ENCODE measurements around the gene NKX2-1. TPM values are rescaled to one million over a fixed set of nuclear protein-coding genes. Genes with fewer than 3 reads are reported as not detected.

NKX2-1 gene
- total and polyA plus RNA-seq, 4 donors, result 53.4 to 236 (median 170) TPM

- Histone ChIP-seq H3K9me3 (ENCODE audit: control insufficient read depth in 4 of 4, insufficient read depth in 3 of 4, low read length in 3 of 4) (peaks cover 0 to 1% (median 0%) of the 10 kb centered on the region in 4 donors), H3K27ac (ENCODE audit: low read depth in 1 of 2, low read length in 1 of 2) (no peak overlapping the region), H3K27me3 (ENCODE audit: control insufficient read depth in 3 of 3, insufficient read depth in 3 of 3, low read length in 2 of 3) (peaks cover 0 to 58% (median 50%) of the 10 kb centered on the region in 3 donors), H3K36me3 (ENCODE audit: control insufficient read depth in 4 of 4, insufficient read depth in 4 of 4, low read length in 4 of 4) (peaks cover 0 to 1% (median 0%) of the 10 kb centered on the region in 4 donors), H3K4me1 (ENCODE audit: control insufficient read depth in 5 of 5, insufficient read depth in 5 of 5, low read length in 5 of 5) (peaks cover 0 to 2% (median 0%) of the 10 kb centered on the region in 5 donors), H3K9ac (ENCODE audit: insufficient read depth in 1 of 2, low read length in 2 of 2) (no peak overlapping the region), H3K4me3 (no peak overlapping the region)
- no peak for TF ChIP-seq CTCF (IDR thresholded peaks at IDR 0.05; ENCODE audit: control extremely low read depth, extremely low read depth)
- DNase-seq (no peak), ATAC-seq (ENCODE audit: insufficient read depth, low FRiP score) (no peak)
- WGBS, 2 donors, result 1 to 23% methylated on average over 2 of the region's 2 CpGs
Measured at GRCh38 chr14:36498938-36499337, 21.1 kb downstream of the NKX2-1 start.

GRCh38 chr14:36496346-36496745, 23.7 kb downstream of the NKX2-1 start:
- ATAC-seq (ENCODE audit: insufficient read depth, low FRiP score) (no peak), DNase-seq (no peak)
- 44 to 67% methylated on average over 4 of the region's 4 CpGs for WGBS, 2 donors
- H3K9me3 ChIP-seq (ENCODE audit: control insufficient read depth in 4 of 4, insufficient read depth in 3 of 4, low read length in 3 of 4), result peaks cover 0 to 1% (median 0%) of the 10 kb centered on the region in 4 donors
- H3K27ac ChIP-seq (ENCODE audit: low read depth in 1 of 2, low read length in 1 of 2), result no peak overlapping the region
- peaks cover 0 to 1% (median 0%) of the 10 kb centered on the region in 4 donors for H3K36me3 ChIP-seq (ENCODE audit: control insufficient read depth in 4 of 4, insufficient read depth in 4 of 4, low read length in 4 of 4)
- no peaks in the 10 kb centered on the region for H3K4me1 ChIP-seq (ENCODE audit: control insufficient read depth in 5 of 5, insufficient read depth in 5 of 5, low read length in 5 of 5)
- TF ChIP-seq CTCF (IDR thresholded peaks at IDR 0.05; ENCODE audit: control extremely low read depth, extremely low read depth), result no peak
- H3K4me3 ChIP-seq, result no peak overlapping the region
- H3K27me3 ChIP-seq (ENCODE audit: control insufficient read depth in 3 of 3, insufficient read depth in 3 of 3, low read length in 2 of 3), result peaks cover 0 to 34% (median 30%) of the 10 kb centered on the region in 3 donors
- H3K9ac ChIP-seq (ENCODE audit: insufficient read depth in 1 of 2, low read length in 2 of 2), result no peak overlapping the region

GRCh38 chr14:36495666-36496065, 24.4 kb downstream of the NKX2-1 start:
- Histone ChIP-seq H3K27me3 (ENCODE audit: control insufficient read depth in 3 of 3, insufficient read depth in 3 of 3, low read length in 2 of 3) (peaks cover 0 to 30% (median 28%) of the 10 kb centered on the region in 3 donors), H3K9me3 (ENCODE audit: control insufficient read depth in 4 of 4, insufficient read depth in 3 of 4, low read length in 3 of 4) (peaks cover 0 to 1% (median 0%) of the 10 kb centered on the region in 4 donors), H3K4me1 (ENCODE audit: control insufficient read depth in 5 of 5, insufficient read depth in 5 of 5, low read length in 5 of 5) (no peaks in the 10 kb centered on the region), H3K9ac (ENCODE audit: insufficient read depth in 1 of 2, low read length in 2 of 2) (peak overlapping the region in 1 of 2 donors; percentile 38), H3K4me3 (no peak overlapping the region), H3K27ac (ENCODE audit: low read depth in 1 of 2, low read length in 1 of 2) (no peak overlapping the region), H3K36me3 (ENCODE audit: control insufficient read depth in 4 of 4, insufficient read depth in 4 of 4, low read length in 4 of 4) (peaks cover 0 to 1% (median 0%) of the 10 kb centered on the region in 4 donors)
- DNase-seq, result peak in 1 of 3 donors; percentile 12
- TF ChIP-seq CTCF (IDR thresholded peaks at IDR 0.05; ENCODE audit: control extremely low read depth, extremely low read depth), result no peak
- 4 to 17% methylated on average over 3 of the region's 3 CpGs for WGBS, 2 donors
- no peak for ATAC-seq (ENCODE audit: insufficient read depth, low FRiP score)

- no peak for DNase-seq
Measured at GRCh38 chr14:36493761-36494160, 26.3 kb downstream of the NKX2-1 start.

More at GRCh38 chr14:36493761-36494160, 26.3 kb downstream of the NKX2-1 start:
- no peak for TF ChIP-seq CTCF (IDR thresholded peaks at IDR 0.05; ENCODE audit: control extremely low read depth, extremely low read depth)
- Histone ChIP-seq H3K4me3 (no peak overlapping the region), H3K27me3 (ENCODE audit: control insufficient read depth in 3 of 3, insufficient read depth in 3 of 3, low read length in 2 of 3) (peaks cover 0 to 20% (median 17%) of the 10 kb centered on the region in 3 donors), H3K9ac (ENCODE audit: insufficient read depth in 1 of 2, low read length in 2 of 2) (peak overlapping the region in 1 of 2 donors; percentile 8), H3K9me3 (ENCODE audit: control insufficient read depth in 4 of 4, insufficient read depth in 3 of 4, low read length in 3 of 4) (no peaks in the 10 kb centered on the region), H3K4me1 (ENCODE audit: control insufficient read depth in 5 of 5, insufficient read depth in 5 of 5, low read length in 5 of 5) (no peaks in the 10 kb centered on the region), H3K36me3 (ENCODE audit: control insufficient read depth in 4 of 4, insufficient read depth in 4 of 4, low read length in 4 of 4) (no peaks in the 10 kb centered on the region), H3K27ac (ENCODE audit: low read depth in 1 of 2, low read length in 1 of 2) (no peak overlapping the region)
- ATAC-seq (ENCODE audit: insufficient read depth, low FRiP score), result no peak
- WGBS, 2 donors, result 23% methylated on average over 3 of the region's 3 CpGs

Measured in lung (tissue), 12 donors.